Mesendoderm (in vitro differentiated cells): ENCODE results near the gene C14orf119.

ENCODE experiments used
- DNase-seq: peaks from one replicate; pipeline ENCODE4 v3.0.0; 2013
- H2AK5ac ChIP-seq: 2 replicates; pipeline ENCODE4 v1.6.1; 2013; ENCODE audit warnings: low read length, inconsistent platforms
- H2BK120ac ChIP-seq: 2 replicates; pipeline ENCODE4 v1.6.1; 2013; ENCODE audit warnings: low read depth, mild to moderate bottlenecking, low read length, moderate library complexity, mixed read lengths
- H2BK15ac ChIP-seq: replicated peaks from 2 replicates; pipeline ENCODE4 v1.6.1; 2013; ENCODE audit warnings: low read depth, mild to moderate bottlenecking, moderate library complexity
- H2BK5ac ChIP-seq: 2 replicates; pipeline ENCODE4 v1.6.1; 2013; ENCODE audit warnings: low read length, inconsistent platforms
- H3K18ac ChIP-seq: 2 replicates; pipeline ENCODE4 v1.6.1; 2013; ENCODE audit warnings: mild to moderate bottlenecking, low read length, mixed read lengths
- H3K23ac ChIP-seq: one replicate; pipeline ENCODE4 v1.6.1; 2013; ENCODE audit warnings: low read length
- H3K27ac ChIP-seq: 2 replicates; pipeline ENCODE4 v1.5.1; 2013; ENCODE audit warnings: low read depth, mild to moderate bottlenecking, inconsistent platforms, low read length, moderate library complexity
- H3K27me3 ChIP-seq: 2 replicates; pipeline ENCODE4 v1.6.1; 2013; ENCODE audit warnings: low read length, control low read depth, mild to moderate bottlenecking, inconsistent platforms; ENCODE audit not compliant: insufficient read depth, poor library complexity
- H3K36me3 ChIP-seq: 2 replicates; pipeline ENCODE4 v1.6.1; 2013; ENCODE audit warnings: low read length, inconsistent platforms; ENCODE audit not compliant: control insufficient read depth, insufficient read depth
- H3K4ac ChIP-seq: one replicate; pipeline ENCODE4 v1.6.1; 2013; ENCODE audit warnings: low read depth, mild to moderate bottlenecking, low read length, moderate library complexity
- H3K4me1 ChIP-seq: 2 replicates; pipeline ENCODE4 v1.6.1; 2013; ENCODE audit warnings: low read depth, low read length, inconsistent platforms; ENCODE audit not compliant: control insufficient read depth
- H3K4me2 ChIP-seq: 2 replicates; pipeline ENCODE4 v1.6.1; 2013; ENCODE audit warnings: low read length
- H3K4me3 ChIP-seq: 2 replicates; pipeline ENCODE4 v1.5.1; 2013; ENCODE audit warnings: mild to moderate bottlenecking, low read length
- H3K56ac ChIP-seq: one replicate; pipeline ENCODE4 v1.6.1; 2013; ENCODE audit warnings: low read length
- H3K79me1 ChIP-seq: 2 replicates; pipeline ENCODE4 v1.6.1; 2013; ENCODE audit warnings: low read length, inconsistent platforms
- H3K79me2 ChIP-seq: 2 replicates; pipeline ENCODE4 v1.6.1; 2013; ENCODE audit warnings: mild to moderate bottlenecking, low read length; ENCODE audit not compliant: control insufficient read depth, insufficient read depth
- H3K9ac ChIP-seq: 2 replicates; pipeline ENCODE4 v1.6.1; 2013; ENCODE audit warnings: low read length, inconsistent platforms
- H4K5ac ChIP-seq: one replicate; pipeline ENCODE4 v1.6.1; 2013; ENCODE audit warnings: low read length
- H4K8ac ChIP-seq: one replicate; pipeline ENCODE4 v1.6.1; 2013; ENCODE audit warnings: low read depth, mild to moderate bottlenecking, control low read depth, low read length, moderate library complexity
- WGBS: extraction: QIAGEN DNeasy Blood & Tissue Kit; methylation state at CpG from one replicate; pipeline ENCODE4 v1.1.7; 2013; ENCODE audit warnings: low lambda C conversion rate, missing lambda C conversion rate; ENCODE audit not compliant: insufficient coverage; ENCODE audit errors: extremely low coverage; 5-methylcytosine and 5-hydroxymethylcytosine counted together

The C14orf119 gene

GRCh38 chr14:23102801-23103200 lies 7.5 kb downstream of the C14orf119 start:
- Histone ChIP-seq H3K36me3 (peaks cover under 1% of the 10 kb centered on the region), H2AK5ac (no peak overlapping the region), H3K18ac (no peak overlapping the region), H3K27ac (no peak overlapping the region), H2BK120ac (no peak overlapping the region), H3K4me2 (no peak overlapping the region), H2BK15ac (no peak overlapping the region), H3K79me2 (peaks cover 4% of the 10 kb centered on the region), H3K4me1 (peaks cover 6% of the 10 kb centered on the region), H3K4me3 (no peak overlapping the region), H2BK5ac (no peak overlapping the region), H3K27me3 (no peaks in the 10 kb centered on the region), H4K8ac (no peak overlapping the region), H3K9ac (no peak overlapping the region), H3K23ac (no peak overlapping the region), H3K56ac (no peak overlapping the region), H4K5ac (no peak overlapping the region), H3K79me1 (peaks cover 5% of the 10 kb centered on the region), H3K4ac (no peak overlapping the region)
- no peak for DNase-seq
- no CpG with 5 or more reads among the region's 2 CpGs for WGBS

- H3K23ac ChIP-seq, result no peak overlapping the region
- H2AK5ac ChIP-seq, result no peak overlapping the region
- no peak overlapping the region for H3K27ac ChIP-seq
- no peaks in the 10 kb centered on the region for H3K36me3 ChIP-seq
- H2BK120ac ChIP-seq, result no peak overlapping the region
- H3K27me3 ChIP-seq, result no peaks in the 10 kb centered on the region
- H3K79me1 ChIP-seq, result peaks cover 2% of the 10 kb centered on the region
- H4K8ac ChIP-seq, result no peak overlapping the region
- no peak for DNase-seq
- no peak overlapping the region for H3K4ac ChIP-seq
- no peak overlapping the region for H3K18ac ChIP-seq
- no peak overlapping the region for H3K56ac ChIP-seq
- H3K4me1 ChIP-seq, result peaks cover 6% of the 10 kb centered on the region
- no peak overlapping the region for H4K5ac ChIP-seq
- no CpG with 5 or more reads among the region's 4 CpGs for WGBS
- H3K79me2 ChIP-seq, result no peaks in the 10 kb centered on the region
- no peak overlapping the region for H3K4me3 ChIP-seq
- H2BK15ac ChIP-seq, result no peak overlapping the region
- H3K9ac ChIP-seq, result no peak overlapping the region
- no peak overlapping the region for H2BK5ac ChIP-seq
- no peak overlapping the region for H3K4me2 ChIP-seq
These were observed 8.3 kb downstream of the C14orf119 start for GRCh38 chr14:23103581-23103980.

GRCh38 chr14:23104070-23104590 lies 8.8 kb downstream of the C14orf119 start:
- no peak overlapping the region for H4K8ac ChIP-seq
- no peak overlapping the region for H2BK120ac ChIP-seq
- no peak overlapping the region for H2BK5ac ChIP-seq
- no peak for DNase-seq
- no peak overlapping the region for H3K18ac ChIP-seq
- no peak overlapping the region for H3K27ac ChIP-seq
- H2AK5ac ChIP-seq, result no peak overlapping the region
- H3K36me3 ChIP-seq, result no peaks in the 10 kb centered on the region
- H3K4me3 ChIP-seq, result no peak overlapping the region
- H4K5ac ChIP-seq, result no peak overlapping the region
- no peak overlapping the region for H3K23ac ChIP-seq
- H3K27me3 ChIP-seq, result no peaks in the 10 kb centered on the region
- WGBS, result no CpG with 5 or more reads among the region's 6 CpGs
- peak overlapping the region; percentile 3 for H3K56ac ChIP-seq
- peaks cover 6% of the 10 kb centered on the region for H3K4me1 ChIP-seq
- H3K9ac ChIP-seq, result no peak overlapping the region
- H3K79me2 ChIP-seq, result no peaks in the 10 kb centered on the region
- H3K4me2 ChIP-seq, result no peak overlapping the region
- H3K4ac ChIP-seq, result no peak overlapping the region
- H2BK15ac ChIP-seq, result no peak overlapping the region
- H3K79me1 ChIP-seq, result peaks cover under 1% of the 10 kb centered on the region

- no peak within 1 kb of the TSS for H3K4me2 ChIP-seq
- H4K8ac ChIP-seq, result no peak within 1 kb of the TSS
- H3K4ac ChIP-seq, result no peak within 1 kb of the TSS
- no peak within 1 kb of the TSS for H3K9ac ChIP-seq
- WGBS, result no CpG with 5 or more reads among the region's 11 CpGs
- no peak within 1 kb of the TSS for H3K27ac ChIP-seq
- H3K18ac ChIP-seq, result peak within 1 kb of the TSS; percentile 46
- H3K79me2 ChIP-seq, result no peaks in the 10 kb centered on the region
- H3K56ac ChIP-seq, result peak within 1 kb of the TSS; percentile 3
- H2BK120ac ChIP-seq, result no peak within 1 kb of the TSS
- DNase-seq, result peak; percentile 38
- no peaks in the 10 kb centered on the region for H3K36me3 ChIP-seq
- no peak within 1 kb of the TSS for H2BK15ac ChIP-seq
- no peak within 1 kb of the TSS for H4K5ac ChIP-seq
- no peak within 1 kb of the TSS for H3K4me3 ChIP-seq
- H3K79me1 ChIP-seq, result no peaks in the 10 kb centered on the region
- H3K27me3 ChIP-seq, result no peaks in the 10 kb centered on the region
- no peak within 1 kb of the TSS for H2BK5ac ChIP-seq
- peaks cover 6% of the 10 kb centered on the region for H3K4me1 ChIP-seq
- H2AK5ac ChIP-seq, result no peak within 1 kb of the TSS
- no peak within 1 kb of the TSS for H3K23ac ChIP-seq
These were observed 9.5 kb downstream of the C14orf119 start, which contains the start of gene CIROP for GRCh38 chr14:23104591-23105347. Gene CIROP, minus strand, starts transcription at chr14:23104989. Its CDS starts 69 bp downstream, at chr14:23104920.

- H3K36me3 ChIP-seq, result no peaks in the 10 kb centered on the region
- no peak overlapping the region for H2BK5ac ChIP-seq
- no peaks in the 10 kb centered on the region for H3K79me1 ChIP-seq
- no peak overlapping the region for H3K4me2 ChIP-seq
- H3K79me2 ChIP-seq, result no peaks in the 10 kb centered on the region
- no peak overlapping the region for H2AK5ac ChIP-seq
- DNase-seq, result no peak
- H2BK15ac ChIP-seq, result no peak overlapping the region
- no peak overlapping the region for H4K5ac ChIP-seq
- peaks cover 6% of the 10 kb centered on the region for H3K4me1 ChIP-seq
- no peak overlapping the region for H3K4ac ChIP-seq
- H4K8ac ChIP-seq, result no peak overlapping the region
- H2BK120ac ChIP-seq, result no peak overlapping the region
- H3K27ac ChIP-seq, result no peak overlapping the region
- H3K4me3 ChIP-seq, result no peak overlapping the region
- no peaks in the 10 kb centered on the region for H3K27me3 ChIP-seq
- no peak overlapping the region for H3K23ac ChIP-seq
- WGBS, result no CpG with 5 or more reads among the region's 4 CpGs
- no peak overlapping the region for H3K56ac ChIP-seq
- H3K18ac ChIP-seq, result peak overlapping the region; percentile 46
- no peak overlapping the region for H3K9ac ChIP-seq
These were observed 10.1 kb downstream of the C14orf119 start for GRCh38 chr14:23105348-23105824.

- Histone ChIP-seq H2AK5ac (no peak overlapping the region), H2BK5ac (no peak overlapping the region), H3K4me2 (no peak overlapping the region), H3K27ac (peak overlapping the region; percentile 71), H3K4ac (no peak overlapping the region), H3K36me3 (no peaks in the 10 kb centered on the region), H3K9ac (no peak overlapping the region), H3K18ac (no peak overlapping the region), H4K5ac (no peak overlapping the region), H3K4me3 (no peak overlapping the region), H3K27me3 (no peaks in the 10 kb centered on the region), H3K79me1 (no peaks in the 10 kb centered on the region), H3K56ac (peak overlapping the region; percentile 44), H3K79me2 (no peaks in the 10 kb centered on the region), H3K23ac (no peak overlapping the region), H4K8ac (no peak overlapping the region), H3K4me1 (peaks cover 6% of the 10 kb centered on the region), H2BK15ac (no peak overlapping the region), H2BK120ac (peak overlapping the region; percentile 51)
- DNase-seq, result no peak
These were observed 11.4 kb downstream of the C14orf119 start for GRCh38 chr14:23106747-23107045.
